ENCODE measurements around the gene NEK1.

Gene NEK1

GRCh38 chr4:169417629-169418282 lies 194.6 kb downstream of the NEK1 start:
- no peaks in the 10 kb centered on the region for H3K9me3 ChIP-seq (ENCODE audit: insufficient read depth, low read length)
- H3K36me3 ChIP-seq (ENCODE audit: low read length) = no peaks in the 10 kb centered on the region
- H3F3A ChIP-seq (ENCODE audit: insufficient read depth) = no peaks in the 10 kb centered on the region
- no peaks in the 10 kb centered on the region for H3K9me2 ChIP-seq (replicated peaks; ENCODE audit: insufficient read depth, low read length)
- no peaks in the 10 kb centered on the region for H3K79me2 ChIP-seq (ENCODE audit: insufficient read depth, low read length)
- TF ChIP-seq EZH2phosphoT487 (conservative IDR thresholded peaks at IDR 0.05; ENCODE audit: low read length) = no peak
- TF ChIP-seq, protein P1, sequence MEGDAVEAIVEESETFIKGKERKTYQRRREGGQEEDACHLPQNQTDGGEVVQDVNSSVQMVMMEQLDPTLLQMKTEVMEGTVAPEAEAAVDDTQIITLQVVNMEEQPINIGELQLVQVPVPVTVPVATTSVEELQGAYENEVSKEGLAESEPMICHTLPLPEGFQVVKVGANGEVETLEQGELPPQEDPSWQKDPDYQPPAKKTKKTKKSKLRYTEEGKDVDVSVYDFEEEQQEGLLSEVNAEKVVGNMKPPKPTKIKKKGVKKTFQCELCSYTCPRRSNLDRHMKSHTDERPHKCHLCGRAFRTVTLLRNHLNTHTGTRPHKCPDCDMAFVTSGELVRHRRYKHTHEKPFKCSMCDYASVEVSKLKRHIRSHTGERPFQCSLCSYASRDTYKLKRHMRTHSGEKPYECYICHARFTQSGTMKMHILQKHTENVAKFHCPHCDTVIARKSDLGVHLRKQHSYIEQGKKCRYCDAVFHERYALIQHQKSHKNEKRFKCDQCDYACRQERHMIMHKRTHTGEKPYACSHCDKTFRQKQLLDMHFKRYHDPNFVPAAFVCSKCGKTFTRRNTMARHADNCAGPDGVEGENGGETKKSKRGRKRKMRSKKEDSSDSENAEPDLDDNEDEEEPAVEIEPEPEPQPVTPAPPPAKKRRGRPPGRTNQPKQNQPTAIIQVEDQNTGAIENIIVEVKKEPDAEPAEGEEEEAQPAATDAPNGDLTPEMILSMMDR (IDR thresholded peaks at IDR 0.05; ENCODE audit: insufficient read depth, low read length, poor library complexity, severe bottlenecking) = no peak
- no peaks in the 10 kb centered on the region for H3K27me3 ChIP-seq (ENCODE audit: low read length)
- no peak overlapping the region for H3K4me2 ChIP-seq (ENCODE audit: low read depth, low read length, poor library complexity, severe bottlenecking)
- H4K20me1 ChIP-seq (ENCODE audit: low read depth, low read length) = no peaks in the 10 kb centered on the region
- H3K9ac ChIP-seq (ENCODE audit: low read length) = no peak overlapping the region
- H2AFZ ChIP-seq (ENCODE audit: low read depth, low read length, severe bottlenecking) = no peak overlapping the region
- H3K4me3 ChIP-seq (ENCODE audit: insufficient read depth, low read length, poor library complexity, severe bottlenecking) = no peak overlapping the region
- no peak overlapping the region for H3K27ac ChIP-seq (ENCODE audit: low read depth, low read length)

GRCh38 chr4:169416997-169417396 lies 195.4 kb downstream of the NEK1 start:
- TF ChIP-seq EZH2phosphoT487 (conservative IDR thresholded peaks at IDR 0.05; ENCODE audit: low read length) = no peak

GRCh38 chr4:169416461-169416860 lies 195.9 kb downstream of the NEK1 start:
- no peaks in the 10 kb centered on the region for H3F3A ChIP-seq (ENCODE audit: insufficient read depth)
- TF ChIP-seq, protein P1 (IDR thresholded peaks at IDR 0.05; ENCODE audit: insufficient read depth, low read length, poor library complexity, severe bottlenecking) = no peak
- no peak for TF ChIP-seq EZH2phosphoT487 (conservative IDR thresholded peaks at IDR 0.05; ENCODE audit: low read length)
- no peaks in the 10 kb centered on the region for H3K36me3 ChIP-seq (ENCODE audit: low read length)
- no peaks in the 10 kb centered on the region for H3K9me2 ChIP-seq (replicated peaks; ENCODE audit: insufficient read depth, low read length)
- no peak overlapping the region for H3K4me3 ChIP-seq (ENCODE audit: insufficient read depth, low read length, poor library complexity, severe bottlenecking)
- H3K4me2 ChIP-seq (ENCODE audit: low read depth, low read length, poor library complexity, severe bottlenecking) = no peak overlapping the region
- H3K27me3 ChIP-seq (ENCODE audit: low read length) = no peaks in the 10 kb centered on the region
- H2AFZ ChIP-seq (ENCODE audit: low read depth, low read length, severe bottlenecking) = no peak overlapping the region
- no peak overlapping the region for H3K27ac ChIP-seq (ENCODE audit: low read depth, low read length)
- no peaks in the 10 kb centered on the region for H4K20me1 ChIP-seq (ENCODE audit: low read depth, low read length)
- H3K9me3 ChIP-seq (ENCODE audit: insufficient read depth, low read length) = no peaks in the 10 kb centered on the region
- no peak overlapping the region for H3K9ac ChIP-seq (ENCODE audit: low read length)
- no peaks in the 10 kb centered on the region for H3K79me2 ChIP-seq (ENCODE audit: insufficient read depth, low read length)

More at GRCh38 chr4:169416997-169417396, 195.4 kb downstream of the NEK1 start:
- H3K9me3 ChIP-seq (ENCODE audit: insufficient read depth, low read length) = no peaks in the 10 kb centered on the region
- no peaks in the 10 kb centered on the region for H3F3A ChIP-seq (ENCODE audit: insufficient read depth)
- no peak overlapping the region for H3K9ac ChIP-seq (ENCODE audit: low read length)
- no peak overlapping the region for H2AFZ ChIP-seq (ENCODE audit: low read depth, low read length, severe bottlenecking)
- no peaks in the 10 kb centered on the region for H3K27me3 ChIP-seq (ENCODE audit: low read length)
- no peak overlapping the region for H3K4me2 ChIP-seq (ENCODE audit: low read depth, low read length, poor library complexity, severe bottlenecking)
- no peak overlapping the region for H3K4me3 ChIP-seq (ENCODE audit: insufficient read depth, low read length, poor library complexity, severe bottlenecking)
- no peaks in the 10 kb centered on the region for H3K79me2 ChIP-seq (ENCODE audit: insufficient read depth, low read length)
- H4K20me1 ChIP-seq (ENCODE audit: low read depth, low read length) = no peaks in the 10 kb centered on the region
- no peak overlapping the region for H3K27ac ChIP-seq (ENCODE audit: low read depth, low read length)
- H3K36me3 ChIP-seq (ENCODE audit: low read length) = no peaks in the 10 kb centered on the region
- H3K9me2 ChIP-seq (replicated peaks; ENCODE audit: insufficient read depth, low read length) = no peaks in the 10 kb centered on the region

DNA sequence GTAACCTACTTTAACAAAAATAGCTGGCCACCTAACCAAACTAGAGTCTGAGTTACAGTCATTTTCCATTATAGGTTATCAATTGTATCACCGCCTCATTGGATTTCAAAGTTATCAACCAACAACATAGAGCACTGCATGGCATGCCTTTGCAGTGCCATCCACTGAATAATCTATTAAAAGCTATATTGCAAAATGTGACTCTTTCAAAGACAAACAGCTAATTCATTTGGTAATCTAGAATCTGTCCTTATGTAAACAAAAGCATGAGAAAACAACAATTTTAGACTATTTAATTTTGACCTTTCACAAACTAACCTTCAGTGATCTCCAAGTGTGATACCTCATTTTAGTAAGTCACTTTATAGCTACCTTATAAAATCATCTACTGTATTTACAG lies 197.5 kb downstream of the NEK1 start:
- H3K79me2 ChIP-seq (ENCODE audit: insufficient read depth, low read length) = no peaks in the 10 kb centered on the region
- H3K9ac ChIP-seq (ENCODE audit: low read length) = no peak overlapping the region
- H2AFZ ChIP-seq (ENCODE audit: low read depth, low read length, severe bottlenecking) = no peak overlapping the region
- H3F3A ChIP-seq (ENCODE audit: insufficient read depth) = no peaks in the 10 kb centered on the region
- H3K27me3 ChIP-seq (ENCODE audit: low read length) = no peaks in the 10 kb centered on the region
- no peaks in the 10 kb centered on the region for H3K36me3 ChIP-seq (ENCODE audit: low read length)
- TF ChIP-seq, protein P1 (IDR thresholded peaks at IDR 0.05; ENCODE audit: insufficient read depth, low read length, poor library complexity, severe bottlenecking) = no peak
- TF ChIP-seq EZH2phosphoT487 (conservative IDR thresholded peaks at IDR 0.05; ENCODE audit: low read length) = no peak
- H3K27ac ChIP-seq (ENCODE audit: low read depth, low read length) = no peak overlapping the region
- no peak overlapping the region for H3K4me3 ChIP-seq (ENCODE audit: insufficient read depth, low read length, poor library complexity, severe bottlenecking)
- H3K9me2 ChIP-seq (replicated peaks; ENCODE audit: insufficient read depth, low read length) = no peaks in the 10 kb centered on the region
- H4K20me1 ChIP-seq (ENCODE audit: low read depth, low read length) = no peaks in the 10 kb centered on the region
- H3K4me2 ChIP-seq (ENCODE audit: low read depth, low read length, poor library complexity, severe bottlenecking) = no peak overlapping the region
- H3K9me3 ChIP-seq (ENCODE audit: insufficient read depth, low read length) = no peaks in the 10 kb centered on the region
